HuH-7.5 (cell line): ENCODE results near the gene C7orf25.
A peak's percentile ranks its signal among the peaks of the same experiment; 100 is the strongest.

Experiments
- DNase-seq: peaks from one replicate; pipeline ENCODE4 v3.0.0; 2011; ENCODE audit warnings: low spot score

Gene C7orf25

GRCh38 chr7:42911454-42912447, at the start of gene C7orf25:
Gene C7orf25 (minus strand): TSS chr7:42912070. CDS start chr7:42910900, 1,170 bp downstream.
- peak; percentile 84 for DNase-seq

DNA sequence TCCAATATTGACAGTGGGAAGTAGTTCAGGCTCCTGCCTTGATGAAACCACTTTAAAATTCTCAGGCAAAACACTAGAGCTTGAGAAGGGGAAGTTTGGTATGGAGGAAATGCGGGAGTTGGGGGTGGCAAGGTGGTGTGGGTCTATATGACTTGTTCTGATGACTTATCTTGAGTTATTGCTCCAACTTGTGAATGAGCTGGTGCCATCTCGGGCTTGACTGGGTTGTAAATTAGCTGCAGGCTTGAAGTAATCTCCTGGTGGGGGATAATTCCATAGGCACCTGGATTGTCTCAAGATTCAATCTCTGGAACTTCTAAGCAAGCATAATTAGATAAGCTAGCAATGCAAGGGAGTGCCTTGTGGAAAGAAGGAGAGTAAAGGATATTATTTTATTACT, 49.3 kb upstream of the C7orf25 start:
- DNase-seq, result no peak

GRCh38 chr7:42960762-42961161, 48.9 kb upstream of the C7orf25 start:
- no peak for DNase-seq

DNA sequence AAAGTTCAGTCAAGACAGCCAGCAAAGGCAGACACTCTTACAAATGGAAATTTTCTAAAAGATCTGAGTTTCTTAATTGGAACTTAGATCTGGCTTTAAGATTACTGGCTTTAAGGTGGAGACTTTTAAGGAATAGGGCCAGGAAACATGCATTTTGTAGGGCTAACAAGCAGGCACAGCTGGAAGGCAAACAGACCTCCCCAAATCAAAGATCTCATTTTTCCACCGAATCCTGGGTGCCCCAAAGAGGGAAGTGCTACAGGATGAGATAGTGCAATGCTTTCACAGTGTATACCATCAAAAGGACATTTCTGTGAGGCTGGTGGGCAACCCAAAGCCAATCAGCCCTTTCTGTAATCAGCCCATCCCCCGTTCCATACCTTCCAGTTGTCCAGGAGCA, 47.7 kb upstream of the C7orf25 start:
- DNase-seq, result no peak

- no peak for DNase-seq
These were observed 44.2 kb upstream of the C7orf25 start for GRCh38 chr7:42956062-42956461.

DNA sequence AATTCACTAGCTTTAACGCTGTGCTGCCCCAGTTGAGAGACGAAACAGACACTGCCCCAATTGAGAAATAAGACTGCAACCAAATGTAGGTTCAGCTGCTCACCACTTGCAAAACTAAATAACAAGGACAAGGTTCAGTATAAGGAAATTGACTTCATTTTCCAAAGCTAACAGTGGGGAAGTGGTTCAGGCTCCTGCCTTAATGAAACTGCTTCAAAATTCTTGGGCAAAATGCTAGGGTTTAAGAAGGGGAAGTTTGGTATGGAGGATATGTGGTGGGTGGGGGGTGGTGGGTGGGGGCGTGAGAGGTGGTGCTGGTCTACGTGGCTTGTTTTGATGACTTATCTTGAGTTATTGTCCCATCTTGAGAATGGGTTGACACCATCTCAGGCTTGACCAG, 42.1 kb upstream of the C7orf25 start:
- DNase-seq, result no peak

DNA sequence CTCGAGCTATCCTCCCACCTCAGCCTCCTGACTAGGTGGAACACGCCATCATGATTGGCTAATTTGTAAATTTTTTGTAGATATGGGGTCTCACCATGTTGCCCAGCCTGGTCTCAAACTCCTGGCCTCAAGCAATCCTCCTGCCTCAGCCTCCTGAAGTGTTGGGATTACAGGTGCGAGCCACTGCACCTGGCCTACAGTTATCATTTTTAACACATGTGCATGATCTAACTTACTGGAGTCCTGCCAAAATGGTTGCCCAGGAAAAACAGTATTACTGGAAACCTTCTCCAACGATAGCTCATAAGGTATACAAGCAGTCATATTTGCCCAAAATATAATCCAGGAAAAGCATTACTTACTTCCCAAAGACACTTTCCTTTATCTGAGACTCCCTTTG, 40.5 kb upstream of the C7orf25 start:
- DNase-seq, result no peak

DNA sequence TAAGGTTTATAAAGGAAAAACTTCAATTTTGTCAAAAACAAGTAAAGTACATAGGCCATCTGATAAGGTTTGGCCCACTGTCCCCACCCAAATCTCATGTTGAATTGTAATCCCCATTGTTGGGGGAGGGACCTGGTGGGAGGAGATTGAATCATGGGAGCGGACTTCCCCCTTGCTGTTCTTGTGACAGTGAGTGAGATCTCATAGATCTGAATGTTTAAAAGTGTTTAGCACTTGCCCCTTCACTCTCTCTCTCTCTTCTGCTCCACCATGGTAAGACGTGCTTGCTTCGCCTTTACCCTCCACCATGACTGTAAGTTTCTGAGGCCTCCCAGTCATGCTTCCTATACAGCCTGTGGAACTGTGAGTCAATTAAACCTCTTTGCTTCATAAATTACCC, 38.5 kb upstream of the C7orf25 start:
- DNase-seq, result no peak

DNA sequence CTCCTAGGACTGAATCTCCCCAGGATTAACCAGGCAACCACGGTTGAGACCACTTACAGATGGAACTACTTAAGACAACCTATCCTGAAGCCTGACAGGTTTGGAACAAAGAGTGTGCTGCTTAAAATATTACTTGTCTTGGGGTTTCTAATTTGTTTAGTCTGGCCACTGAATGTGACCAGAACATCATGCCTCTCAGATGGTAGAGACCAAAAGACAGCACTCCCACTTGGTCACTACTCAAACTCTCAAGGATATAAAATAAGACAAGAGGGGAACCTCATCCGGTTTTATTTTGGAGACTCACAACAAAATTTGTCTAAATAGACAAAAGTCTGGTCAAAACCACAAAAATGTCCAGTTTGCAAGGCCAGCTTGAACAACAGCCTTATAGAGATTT, 35.7 kb upstream of the C7orf25 start:
- DNase-seq, result no peak

GRCh38 chr7:42946627-42946950, 34.7 kb upstream of the C7orf25 start:
- DNase-seq, result no peak

DNA sequence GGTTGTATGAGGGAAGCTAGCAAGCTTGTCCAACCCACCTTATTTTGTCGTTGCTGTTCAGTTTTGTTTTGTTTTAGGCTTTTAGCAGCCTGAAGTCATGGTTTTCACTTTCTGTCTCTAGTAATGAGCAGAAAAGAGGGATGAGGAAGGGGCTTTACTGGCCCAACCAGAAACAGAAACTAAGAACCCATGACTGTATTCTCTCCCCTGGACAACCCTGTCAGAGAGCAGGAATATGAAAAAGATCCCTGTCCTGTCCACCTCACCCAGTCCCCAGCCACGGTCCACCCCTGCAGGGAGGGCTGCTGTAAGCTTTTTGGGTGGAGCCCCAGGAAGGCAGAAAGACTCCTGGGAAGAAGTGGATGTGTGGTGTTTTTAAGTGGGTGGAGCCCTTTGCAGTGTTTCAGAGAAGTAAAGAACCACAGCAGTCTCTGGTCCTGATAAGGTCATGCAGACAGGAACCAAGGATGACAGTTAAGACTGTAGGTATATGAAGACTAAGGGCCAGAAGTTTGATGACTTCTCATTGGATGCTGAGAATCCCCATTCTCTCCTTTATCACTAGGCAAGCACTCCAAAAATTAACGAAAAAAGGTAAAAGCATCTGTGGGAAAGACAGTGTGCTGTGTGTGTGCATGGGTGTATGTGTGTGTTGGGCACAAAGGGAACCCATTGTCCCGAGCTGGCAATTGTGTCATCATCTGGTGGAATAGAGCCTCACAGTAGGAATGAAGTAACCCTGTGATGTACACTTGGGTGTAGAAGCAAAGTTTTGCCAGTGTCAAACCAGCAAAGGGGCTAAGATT, 34.2 kb upstream of the C7orf25 start:
- DNase-seq, result no peak

DNA sequence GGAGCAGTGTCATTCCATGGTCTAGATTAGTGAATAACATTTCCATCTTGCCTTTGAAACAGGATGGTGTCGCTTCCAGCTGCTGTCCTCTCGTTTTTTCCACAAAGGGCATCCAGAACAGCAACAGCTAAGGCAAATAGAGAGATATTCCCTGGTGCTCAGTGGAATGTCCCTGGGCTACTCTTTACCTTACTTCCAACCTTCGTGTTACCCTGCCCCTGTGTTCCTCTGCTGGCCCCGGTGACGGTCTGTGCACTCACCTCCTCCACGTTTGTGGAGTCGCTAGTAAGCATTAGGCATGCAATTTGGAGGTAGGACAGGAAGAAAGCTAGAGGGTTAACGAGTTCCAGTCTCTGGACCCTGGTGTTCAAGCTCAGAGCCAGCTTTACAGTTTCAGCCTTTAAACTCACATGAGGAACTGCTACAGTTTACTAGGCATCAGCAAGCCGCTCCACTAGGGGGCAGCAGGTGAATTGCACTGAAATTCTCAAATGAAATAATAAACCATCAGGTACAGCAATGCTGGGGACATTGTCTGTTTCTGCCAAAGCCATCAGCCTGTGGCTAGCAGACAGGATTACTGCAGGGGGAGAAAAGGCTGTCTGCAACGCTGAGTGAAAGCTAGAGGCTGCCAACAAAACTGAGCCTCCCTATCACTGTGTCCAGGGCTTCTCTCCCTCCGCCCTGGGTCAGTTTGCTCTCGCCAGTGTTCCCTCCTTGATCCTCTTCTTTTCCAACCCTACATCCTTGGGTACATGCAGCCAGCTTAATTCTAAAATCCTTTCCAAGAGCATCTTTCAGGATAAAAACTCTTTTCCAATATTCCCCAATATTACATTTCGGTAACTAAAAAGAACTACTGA, 29.3 kb upstream of the C7orf25 start:
- DNase-seq, result peak; percentile 36

DNA sequence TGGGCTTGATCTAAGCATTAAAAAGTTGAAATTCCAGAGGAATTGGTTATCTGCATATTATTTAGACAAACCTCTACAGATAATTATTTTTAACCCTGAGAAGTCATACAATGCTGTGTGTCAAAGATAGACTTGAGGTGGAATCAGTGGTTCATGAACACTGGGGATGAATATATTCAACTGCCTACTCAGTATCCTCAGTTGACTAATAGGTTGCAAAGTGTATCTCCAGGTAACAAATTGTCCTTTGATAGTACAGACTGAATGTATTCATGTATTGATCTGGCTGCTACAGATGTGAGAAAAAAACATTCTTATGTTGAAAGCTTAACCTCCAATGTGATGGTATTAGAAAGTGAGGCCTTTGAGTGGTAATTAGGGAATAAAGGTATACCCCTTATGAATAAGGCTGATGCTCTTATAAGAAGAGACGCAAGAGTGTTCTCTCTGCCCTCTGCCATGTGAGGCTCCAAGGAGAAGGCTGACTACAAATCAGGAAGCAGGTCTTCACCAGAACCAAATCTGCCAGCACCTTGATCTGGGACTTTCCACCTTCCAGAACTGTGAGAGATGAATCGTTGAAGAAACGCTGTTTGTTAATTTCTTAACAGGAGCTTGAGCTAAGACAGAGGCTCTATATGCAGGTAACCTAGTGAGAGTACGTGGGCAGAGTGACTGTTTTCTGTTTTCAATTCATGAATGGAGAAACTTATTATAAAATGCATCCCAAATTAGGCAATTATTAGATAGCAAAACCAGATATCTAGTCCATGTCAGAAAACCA, 27.8 kb upstream of the C7orf25 start:
- no peak for DNase-seq

GRCh38 chr7:42935861-42936260, 24.0 kb upstream of the C7orf25 start:
- no peak for DNase-seq

DNA sequence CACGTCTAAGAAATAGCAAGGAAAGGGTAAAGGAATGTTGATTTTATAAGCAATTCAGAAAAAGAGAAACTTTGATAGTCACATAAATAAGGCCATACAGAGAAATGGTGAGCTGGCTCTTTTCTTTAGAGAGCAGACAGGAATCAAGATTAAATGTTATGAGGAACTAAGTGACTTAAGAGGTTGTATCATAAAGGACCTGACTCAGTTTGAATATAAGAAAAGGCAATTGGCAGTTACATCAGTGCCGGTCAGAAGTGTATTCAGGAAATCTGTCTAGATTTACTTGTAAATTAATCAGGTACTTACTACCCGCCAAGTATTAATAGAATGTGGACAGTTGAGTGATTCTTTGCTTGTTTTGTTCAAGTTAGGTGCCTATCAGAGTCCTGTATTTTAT, 22.4 kb upstream of the C7orf25 start:
- no peak for DNase-seq

DNA sequence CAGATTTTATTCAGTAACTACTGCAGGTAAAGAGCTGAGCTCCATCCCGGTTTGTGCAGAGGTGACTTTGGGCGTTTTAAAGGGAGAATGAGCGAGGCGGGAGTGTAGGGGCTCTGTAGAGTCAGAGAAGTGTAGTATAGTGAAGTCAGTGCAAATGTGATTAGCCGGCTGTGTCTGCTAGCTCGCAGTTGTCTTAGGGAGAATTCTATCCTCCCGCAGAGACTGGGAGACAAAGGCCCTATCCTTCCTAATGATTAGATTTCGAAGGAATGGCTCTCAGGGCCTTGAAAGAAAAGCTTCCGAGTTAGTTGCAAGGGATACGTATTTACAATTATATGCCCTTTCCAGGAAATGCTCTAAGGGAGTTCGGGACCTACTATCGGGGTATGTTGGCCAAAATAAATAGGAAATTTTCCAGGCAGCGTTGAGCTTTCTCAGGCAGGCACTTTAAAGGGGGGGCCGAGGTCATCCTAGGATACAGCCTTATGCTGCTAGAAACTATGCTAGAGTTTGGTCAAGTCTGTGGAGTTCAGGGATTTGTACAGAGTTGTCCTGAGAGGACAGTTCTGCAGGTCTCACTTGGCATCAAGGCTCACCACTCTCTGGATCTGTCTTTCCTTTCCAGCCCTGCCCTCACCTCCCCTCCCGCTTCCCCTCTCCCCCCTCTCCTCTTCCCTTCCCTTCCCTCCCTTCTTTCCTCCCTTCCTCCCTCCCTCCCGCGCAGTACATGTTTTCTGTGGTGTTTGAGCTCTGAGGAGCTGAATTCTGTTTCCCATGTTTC, 21.1 kb upstream of the C7orf25 start:
- DNase-seq, result no peak

GRCh38 chr7:42931834-42932651, 20.2 kb upstream of the C7orf25 start, which contains the start of the genes MRPL32 and PSMA2:
Gene MRPL32 (plus strand): TSS chr7:42932376. CDS start chr7:42932387, 11 bp downstream.
Gene PSMA2 (minus strand): TSS chr7:42932174. CDS start chr7:42932158, 16 bp downstream.
- peak; percentile 83 for DNase-seq

GRCh38 chr7:42931447-42931833, 19.6 kb upstream of the C7orf25 start:
- no peak for DNase-seq

- DNase-seq, result no peak
These were observed 19.0 kb upstream of the C7orf25 start for GRCh38 chr7:42930889-42931288.
